ENCODE measurements around the gene FABP1. TPM values are rescaled to one million over a fixed set of nuclear protein-coding genes. Genes with fewer than 3 reads are reported as not detected.

Gene FABP1
- total and polyA plus RNA-seq, 9 of the 15 experiments (the other 6 are each of a cell fraction or from before 2014, with no cell fraction given) = 0.64 TPM; not detected in 8

DNA sequence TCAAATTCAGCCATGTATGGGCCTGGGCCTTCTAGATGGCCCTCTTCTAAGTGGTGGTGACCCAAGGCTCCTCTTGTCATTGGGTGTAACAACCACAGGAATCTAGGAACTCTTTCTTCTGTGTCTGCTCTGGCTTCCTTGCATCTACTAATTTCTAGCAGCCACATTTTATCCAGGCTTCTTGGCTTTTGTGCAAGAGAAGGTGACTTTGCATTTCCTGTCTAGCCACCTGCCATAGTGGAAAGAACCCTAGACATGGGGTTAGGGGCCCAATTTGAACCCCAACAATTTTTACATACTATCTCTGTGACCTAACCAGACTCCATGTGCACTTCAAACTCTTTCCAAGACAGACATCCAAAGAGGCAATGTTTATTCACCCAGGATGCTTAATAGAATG is 35.1 kb downstream of the FABP1 start:
- CTCF ChIA-PET (ENCODE audit: low intra/inter-chr PET ratio) = no interaction called here
- DNase-seq (ENCODE audit: extremely low read depth in 1 of 4, low spot score in 3 of 4) = no peak
- no peak for TF ChIP-seq ZBTB17 (CRISPR knock-in tag; IDR thresholded peaks at IDR 0.05)
- TF ChIP-seq TCF3 (CRISPR knock-in tag; IDR thresholded peaks at IDR 0.05) = no peak
- TF ChIP-seq MAFG (tag; conservative IDR thresholded peaks at IDR 0.05) = peak; percentile 75
- TF ChIP-seq, protein P1, sequence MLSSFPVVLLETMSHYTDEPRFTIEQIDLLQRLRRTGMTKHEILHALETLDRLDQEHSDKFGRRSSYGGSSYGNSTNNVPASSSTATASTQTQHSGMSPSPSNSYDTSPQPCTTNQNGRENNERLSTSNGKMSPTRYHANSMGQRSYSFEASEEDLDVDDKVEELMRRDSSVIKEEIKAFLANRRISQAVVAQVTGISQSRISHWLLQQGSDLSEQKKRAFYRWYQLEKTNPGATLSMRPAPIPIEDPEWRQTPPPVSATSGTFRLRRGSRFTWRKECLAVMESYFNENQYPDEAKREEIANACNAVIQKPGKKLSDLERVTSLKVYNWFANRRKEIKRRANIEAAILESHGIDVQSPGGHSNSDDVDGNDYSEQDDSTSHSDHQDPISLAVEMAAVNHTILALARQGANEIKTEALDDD (IDR thresholded peaks at IDR 0.05) = no peak
- 0 out of 2 replicates have a peak, but pooled peaks have one; percentile 8 for TF ChIP-seq CEBPB (tag; IDR thresholded peaks at IDR 0.05)
- peak; percentile 58; the same call in 1 of the 2 replicates for TF ChIP-seq C11orf30 (IDR thresholded peaks at IDR 0.05; ENCODE audit: low read depth)
- TF ChIP-seq, protein P2, sequence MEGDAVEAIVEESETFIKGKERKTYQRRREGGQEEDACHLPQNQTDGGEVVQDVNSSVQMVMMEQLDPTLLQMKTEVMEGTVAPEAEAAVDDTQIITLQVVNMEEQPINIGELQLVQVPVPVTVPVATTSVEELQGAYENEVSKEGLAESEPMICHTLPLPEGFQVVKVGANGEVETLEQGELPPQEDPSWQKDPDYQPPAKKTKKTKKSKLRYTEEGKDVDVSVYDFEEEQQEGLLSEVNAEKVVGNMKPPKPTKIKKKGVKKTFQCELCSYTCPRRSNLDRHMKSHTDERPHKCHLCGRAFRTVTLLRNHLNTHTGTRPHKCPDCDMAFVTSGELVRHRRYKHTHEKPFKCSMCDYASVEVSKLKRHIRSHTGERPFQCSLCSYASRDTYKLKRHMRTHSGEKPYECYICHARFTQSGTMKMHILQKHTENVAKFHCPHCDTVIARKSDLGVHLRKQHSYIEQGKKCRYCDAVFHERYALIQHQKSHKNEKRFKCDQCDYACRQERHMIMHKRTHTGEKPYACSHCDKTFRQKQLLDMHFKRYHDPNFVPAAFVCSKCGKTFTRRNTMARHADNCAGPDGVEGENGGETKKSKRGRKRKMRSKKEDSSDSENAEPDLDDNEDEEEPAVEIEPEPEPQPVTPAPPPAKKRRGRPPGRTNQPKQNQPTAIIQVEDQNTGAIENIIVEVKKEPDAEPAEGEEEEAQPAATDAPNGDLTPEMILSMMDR (IDR thresholded peaks at IDR 0.05 in 2 of 3, conservative IDR thresholded peaks at IDR 0.05 in 1 of 3; ENCODE audit: insufficient read depth in 2 of 3, low read depth in 1 of 3, low read length in 3 of 3) = no peak
- peak; percentile 35; the same call in 1 of the 2 replicates for TF ChIP-seq ZNF316 (IDR thresholded peaks at IDR 0.05)
- TF ChIP-seq ZNF24 (IDR thresholded peaks at IDR 0.05) = no peak
- TF ChIP-seq FOXK1 (CRISPR knock-in tag; IDR thresholded peaks at IDR 0.05; ENCODE audit: borderline replicate concordance) = no peak
- no peak for TF ChIP-seq ZNF445 (CRISPR knock-in tag; IDR thresholded peaks at IDR 0.05; ENCODE audit: low read depth)
- TF ChIP-seq CCNT2 (IDR thresholded peaks at IDR 0.05; ENCODE audit: borderline replicate concordance, extremely low read depth, insufficient read length, low read depth, low read length) = no peak
- TF ChIP-seq CBX5 (IDR thresholded peaks at IDR 0.05; ENCODE audit: borderline replicate concordance, low read depth) = no peak
- no peak for TF ChIP-seq POLR2G (IDR thresholded peaks at IDR 0.05; ENCODE audit: low read depth, low read length)
- TF ChIP-seq DMBX1 (CRISPR knock-in tag; IDR thresholded peaks at IDR 0.05; ENCODE audit: borderline replicate concordance) = no peak
- no peak for TF ChIP-seq KAT7 (CRISPR knock-in tag; IDR thresholded peaks at IDR 0.05; ENCODE audit: borderline replicate concordance)
- TF ChIP-seq HLTF (IDR thresholded peaks at IDR 0.05) = no peak
- TF ChIP-seq NFIX (CRISPR knock-in tag; IDR thresholded peaks at IDR 0.05; ENCODE audit: low read depth) = no peak
- 0 out of 2 replicates have a peak, but pooled peaks have one; percentile 21 for TF ChIP-seq NFIC (IDR thresholded peaks at IDR 0.05)
- TF ChIP-seq ZNF174 (CRISPR knock-in tag; IDR thresholded peaks at IDR 0.05) = no peak
- no peak for TF ChIP-seq ZNF583 (CRISPR knock-in tag; IDR thresholded peaks at IDR 0.05)
- TF ChIP-seq PRPF4 (IDR thresholded peaks at IDR 0.05; ENCODE audit: insufficient read depth, low read depth, low read length, poor library complexity, severe bottlenecking) = no peak
- no peak for TF ChIP-seq FIP1L1 (IDR thresholded peaks at IDR 0.05; ENCODE audit: low read depth, low read length, poor library complexity, severe bottlenecking)
- TF ChIP-seq NFE2 (IDR thresholded peaks at IDR 0.05; ENCODE audit: low read depth) = peak; percentile 51

More for the DNA sequence above, 35.1 kb downstream of the FABP1 start:
- POLR2A ChIA-PET = no interaction called here
- 0 out of 2 replicates have a peak overlapping the region, but pooled peaks have one; percentile 18 for H2AFZ ChIP-seq (ENCODE audit: low read depth, low read length)
- no peak for ATAC-seq
- H3K9me1 ChIP-seq (ENCODE audit: control insufficient read depth, insufficient read depth, low read length) = no peaks in the 10 kb centered on the region
- intact Hi-C loops (cut with micrococcal nuclease) (no loop called here), in situ Hi-C loops (cut with MboI) (no loop called here)
- no peaks in the 10 kb centered on the region for H3K79me2 ChIP-seq (ENCODE audit: control insufficient read depth, insufficient read depth, low read length)
- H3K36me3 ChIP-seq (ENCODE audit: control insufficient read depth, insufficient read depth, low read length) = no peaks in the 10 kb centered on the region
- no TSS peak for BruUV-seq (replicated peaks)
- H3K9ac ChIP-seq (ENCODE audit: insufficient read depth in 1 of 2, low read depth in 2 of 2, low read length in 2 of 2) = no peak overlapping the region
- H3K4me1 ChIP-seq (replicated peaks in 1 of 2; ENCODE audit: control insufficient read depth in 2 of 2, insufficient read depth in 2 of 2, low read length in 2 of 2) = peaks cover under 1 to 16% of the 10 kb centered on the region in 2 experiments; a peak in 3 of 5 replicates
- no peaks in the 10 kb centered on the region for H4K20me1 ChIP-seq (replicated peaks; ENCODE audit: control insufficient read depth, insufficient read depth, low read length)
- peaks cover 0 to 2% of the 10 kb centered on the region in 2 experiments; a peak in 2 of 5 replicates for H3K27me3 ChIP-seq (ENCODE audit: control insufficient read depth in 2 of 2, insufficient read depth in 2 of 2, low read length in 2 of 2)
- no peak overlapping the region for H3K27ac ChIP-seq (ENCODE audit: extremely low read depth, low read depth, low read length)
- H3K4me3 ChIP-seq = no peak overlapping the region
- no peak for FAIRE-seq
- no peaks in the 10 kb centered on the region for H3K9me3 ChIP-seq (replicated peaks; ENCODE audit: control insufficient read depth, insufficient read depth, low read depth, low read length)
- H3K4me2 ChIP-seq (ENCODE audit: insufficient read depth, low read length) = no peak overlapping the region

Measured in K562 (cell line).